SKM-1 treated with dmso at 0.1 percent for 144 hours (cell line): ENCODE measurements around the gene H1-8.

Experiments
- DNase-seq: peaks from one replicate; lab custom pipeline; 2025; ENCODE audit not compliant: unreplicated experiment; lab: John Stamatoyannopoulos, UW

Gene H1-8

DNA sequence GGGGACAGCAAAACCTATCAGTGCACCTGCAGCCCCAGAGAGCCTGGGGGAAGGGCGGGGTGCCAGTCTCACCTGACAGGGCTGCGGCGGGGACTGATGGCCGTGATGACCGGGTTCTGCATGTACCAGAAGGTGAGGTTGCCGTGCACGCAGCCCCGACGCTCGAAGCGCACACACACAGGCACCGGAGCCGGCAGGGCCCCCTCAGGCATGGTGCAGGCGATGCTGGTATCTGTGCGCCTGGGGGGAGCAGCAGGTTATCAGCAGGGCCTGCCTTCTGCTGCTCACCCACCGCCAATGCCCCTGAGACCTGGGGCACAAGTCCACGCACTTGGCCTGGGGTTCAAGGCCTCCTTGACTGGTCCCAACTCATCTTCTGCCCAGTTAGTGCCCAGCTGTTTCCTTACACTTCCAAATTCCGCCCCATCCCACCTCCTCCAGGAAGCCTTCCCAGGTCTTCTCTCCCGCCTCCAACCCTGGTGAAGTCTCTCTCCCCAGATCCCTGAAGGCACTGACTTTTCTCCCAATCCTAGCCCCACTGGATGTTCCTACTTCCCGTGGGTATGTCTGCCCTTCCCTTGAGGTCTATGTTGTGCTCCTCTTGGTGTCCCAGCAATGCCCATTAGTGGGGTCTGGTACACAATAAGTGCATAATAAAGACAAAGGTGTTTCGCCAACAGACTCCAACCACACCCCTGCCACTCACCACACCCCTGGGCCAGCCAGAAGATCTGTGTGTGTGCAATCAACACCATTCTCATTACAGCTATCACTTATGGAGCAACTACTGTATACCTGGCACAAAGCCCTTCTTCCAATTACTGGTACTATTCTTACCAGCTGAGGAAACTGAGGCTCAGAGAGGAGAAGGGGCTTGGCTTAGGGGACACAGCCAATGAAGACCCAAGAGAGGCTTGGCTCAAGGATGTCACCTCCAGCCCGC, 28.9 kb downstream of the H1-8 start:
- no peak for DNase-seq

DNA sequence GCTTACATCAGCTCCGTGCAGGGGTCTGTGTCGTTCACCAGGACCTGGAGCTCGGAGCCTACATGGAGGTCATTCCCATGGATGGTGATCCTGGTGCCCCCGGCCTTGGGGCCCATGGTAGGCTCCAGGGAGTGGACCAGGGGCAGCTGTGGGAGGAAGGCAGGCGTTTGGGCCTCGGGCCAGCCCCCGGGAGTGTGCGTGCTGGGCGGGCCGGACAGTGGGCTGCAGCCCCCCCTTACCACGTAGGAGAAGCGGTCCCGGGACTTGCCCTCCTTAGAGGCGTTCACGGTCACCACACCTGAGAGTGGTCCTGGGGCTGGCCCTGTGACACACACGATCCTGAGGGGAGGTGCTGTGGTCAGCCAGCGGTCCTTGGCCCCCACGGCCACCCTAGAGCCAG, 29.6 kb downstream of the H1-8 start:
- no peak for DNase-seq

DNA sequence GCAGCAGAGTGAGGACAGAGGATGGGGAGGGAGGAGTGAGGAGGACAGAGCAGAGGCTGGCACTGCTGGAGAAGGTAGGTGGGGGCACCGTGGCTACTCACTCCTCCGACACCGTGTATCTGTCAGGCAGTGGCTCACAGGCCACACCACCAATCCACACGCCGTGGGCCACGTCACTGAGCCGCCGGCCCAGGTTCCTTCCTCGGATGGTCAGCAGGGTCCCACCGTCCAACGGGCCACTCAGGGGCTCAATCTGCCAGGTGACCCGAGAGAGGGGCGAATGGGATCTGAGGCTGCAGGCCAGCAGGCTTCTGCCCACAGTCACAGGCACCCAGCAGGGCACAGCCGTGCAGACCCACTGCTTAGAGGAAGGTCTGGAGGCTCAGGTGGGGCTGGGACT, 30.5 kb downstream of the H1-8 start:
- no peak for DNase-seq

DNA sequence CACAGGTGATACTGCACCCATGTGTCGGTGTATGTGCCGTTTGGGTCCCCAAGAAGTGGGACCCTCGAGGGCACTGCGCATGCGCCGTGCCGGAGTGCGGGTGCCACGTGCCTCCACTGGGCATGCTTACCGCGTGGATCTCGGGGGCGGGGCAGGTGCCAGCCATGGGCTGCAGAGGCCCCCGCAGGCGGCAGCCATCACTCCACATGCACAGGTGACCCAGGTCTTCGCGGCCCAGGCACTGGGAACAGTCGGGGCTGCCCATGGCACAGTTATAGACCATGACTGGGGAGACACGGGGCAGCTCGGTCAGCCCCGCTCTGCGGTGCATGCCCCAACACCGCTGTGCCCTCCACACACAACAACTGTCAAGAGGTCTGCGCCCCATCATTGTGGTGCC, 31.2 kb downstream of the H1-8 start:
- no peak for DNase-seq

DNA sequence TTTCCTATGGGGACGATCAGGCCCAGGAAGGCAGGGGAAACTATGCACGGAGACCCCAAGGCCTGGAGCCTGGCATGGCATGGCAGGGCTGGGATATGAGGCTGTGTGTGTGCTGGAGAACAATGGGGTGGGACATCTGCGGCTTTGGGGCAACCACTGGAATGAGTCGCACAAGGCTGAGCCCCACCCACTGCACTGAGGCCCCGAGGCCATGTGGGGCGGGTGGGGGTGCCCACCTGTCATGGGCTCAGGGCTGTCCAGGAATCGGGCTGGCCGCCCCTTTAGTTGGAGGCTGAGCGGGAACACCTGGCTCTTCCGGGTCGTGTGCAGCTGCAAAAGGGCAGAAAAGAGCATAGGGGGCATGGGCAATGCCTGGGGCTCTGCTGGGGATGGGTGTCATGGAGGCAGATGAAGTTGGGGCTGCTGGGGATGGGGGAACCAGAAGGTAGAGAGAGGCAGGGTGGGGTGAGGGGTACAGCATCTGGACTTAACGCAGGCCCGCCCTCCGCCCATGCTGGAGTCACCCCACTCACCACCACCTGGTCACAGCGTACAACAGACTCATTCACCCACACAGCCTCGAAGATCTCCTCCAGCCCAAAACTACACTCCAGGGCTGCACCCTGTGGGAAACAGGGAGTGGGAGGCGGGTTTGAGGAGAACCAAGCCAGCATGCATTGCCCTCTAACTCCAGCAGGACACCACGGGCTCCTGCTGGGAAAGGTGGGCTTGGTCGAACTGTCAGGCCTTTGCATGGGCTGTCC, 32.4 kb downstream of the H1-8 start:
- no peak for DNase-seq

DNA sequence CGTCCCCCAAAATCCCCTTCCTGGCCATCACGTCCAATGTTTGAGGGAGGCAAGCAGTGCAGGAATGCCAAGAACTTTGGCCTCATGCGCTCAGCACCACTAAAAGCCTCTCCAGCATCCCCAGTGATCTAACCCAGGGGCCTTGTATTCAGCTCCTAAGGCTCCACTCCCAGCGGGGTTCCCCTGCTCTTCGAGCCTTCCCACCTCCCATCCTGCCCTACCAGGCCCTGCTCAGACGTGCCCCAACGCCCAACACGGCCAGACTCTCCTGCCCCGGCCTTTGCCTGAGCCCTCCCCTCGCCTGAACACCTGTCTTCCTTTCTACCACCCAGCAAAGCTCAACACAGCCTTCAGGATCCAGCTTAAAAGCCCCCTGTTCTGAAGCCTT, 33.0 kb downstream of the H1-8 start:
- DNase-seq: no peak

DNA sequence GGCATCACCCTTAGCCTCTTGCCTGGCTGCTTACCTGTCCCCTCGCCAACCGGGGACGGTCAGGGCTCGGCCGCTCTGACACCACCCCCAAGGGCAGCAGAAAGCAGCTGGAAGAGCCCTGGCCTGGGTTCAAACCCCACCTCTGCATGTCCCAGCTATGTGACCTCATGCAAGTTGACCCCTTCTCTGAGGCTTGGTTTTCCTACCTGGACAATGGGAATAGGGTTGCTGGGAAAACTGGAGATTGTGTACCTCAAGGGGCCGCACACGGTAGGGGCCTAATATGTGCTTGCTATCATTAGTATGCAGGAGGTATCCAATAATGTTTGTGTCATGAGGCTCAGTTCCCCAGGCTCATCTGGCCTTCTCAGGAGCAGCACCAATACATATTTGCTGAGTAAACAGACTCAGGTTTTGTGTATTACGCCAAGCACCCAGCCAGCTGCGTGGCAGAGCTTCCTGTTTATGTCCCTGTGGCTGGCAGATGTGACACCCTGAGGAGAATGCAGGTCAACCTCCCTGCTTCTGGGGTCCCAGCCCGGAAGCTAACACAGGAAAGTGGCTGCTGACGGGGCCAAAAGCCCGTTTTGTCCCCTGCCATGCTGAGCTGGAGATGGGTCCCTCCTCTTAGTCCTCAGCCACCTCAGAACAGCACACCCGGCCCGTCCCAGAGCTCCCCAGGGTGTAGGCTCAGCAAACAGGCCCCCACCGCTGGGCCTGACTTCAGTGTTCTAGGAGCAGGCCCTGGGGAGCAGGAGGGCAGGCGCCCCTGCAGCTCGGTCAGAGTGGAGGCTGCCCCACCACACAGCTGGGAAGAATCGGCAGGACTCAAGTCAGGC, 33.8 kb downstream of the H1-8 start:
- no peak for DNase-seq

DNA sequence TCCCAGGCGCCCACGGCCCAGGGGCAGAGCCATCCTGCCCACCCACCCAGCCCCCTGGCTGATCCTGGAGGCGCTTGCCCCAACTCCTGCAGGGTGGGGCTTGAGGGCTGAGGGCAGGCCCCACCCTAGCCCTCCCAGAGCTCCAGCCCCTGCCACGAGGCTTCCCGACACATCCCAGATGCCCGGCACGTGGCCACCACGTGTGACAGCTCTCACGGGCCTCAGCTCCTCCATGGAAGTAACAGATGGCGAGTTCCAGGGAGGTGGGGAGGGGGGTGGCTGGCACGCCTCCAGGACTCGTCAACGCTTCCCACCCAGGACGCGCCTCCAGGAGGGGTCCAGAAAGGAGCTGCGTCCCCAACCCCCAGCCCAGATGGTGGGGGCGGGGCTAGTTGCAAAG, 34.4 kb downstream of the H1-8 start:
- DNase-seq: no peak

DNA sequence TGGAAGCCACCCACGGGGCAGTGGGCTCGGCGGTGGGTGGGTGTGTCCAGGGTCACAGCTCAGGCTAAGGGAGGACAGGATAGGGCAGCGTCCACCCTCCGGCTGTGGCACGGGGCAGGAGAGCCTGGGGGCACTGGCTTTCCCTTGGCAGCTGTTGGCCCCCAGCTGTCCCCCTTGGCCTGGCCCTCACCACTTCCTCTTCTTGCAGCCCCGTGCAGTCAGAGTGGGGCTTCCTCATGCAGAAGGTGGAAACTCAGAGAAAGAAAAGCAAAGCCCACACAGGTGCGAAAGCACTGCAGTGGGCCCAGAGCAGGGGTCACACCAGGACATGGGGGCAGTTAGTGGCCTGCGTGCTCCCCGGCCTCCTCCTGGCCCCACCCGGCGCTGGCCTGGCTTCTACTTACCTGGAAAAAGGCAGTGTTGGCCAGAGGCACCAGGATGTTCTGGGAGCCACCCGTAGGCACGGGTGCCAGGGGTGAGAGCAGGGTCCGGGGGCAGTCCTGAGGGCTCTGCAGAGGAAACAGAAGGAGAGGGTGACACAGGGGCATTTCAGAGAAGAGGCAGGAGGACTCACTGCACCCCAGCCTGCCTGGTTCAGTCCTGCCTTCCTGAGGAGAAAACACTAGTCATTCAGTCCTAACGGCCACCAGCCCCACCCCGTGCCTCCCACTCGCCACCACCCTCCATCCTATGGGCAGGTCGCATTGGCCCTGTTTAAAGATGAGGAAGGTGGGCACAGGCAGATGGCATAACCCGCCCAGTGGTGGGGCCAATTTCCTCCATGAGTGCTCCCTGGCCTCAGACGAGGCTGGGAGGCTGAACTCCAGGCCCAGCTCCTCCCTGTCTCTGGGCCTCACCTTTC, 35.2 kb downstream of the H1-8 start:
- DNase-seq: peak; percentile 59

DNA sequence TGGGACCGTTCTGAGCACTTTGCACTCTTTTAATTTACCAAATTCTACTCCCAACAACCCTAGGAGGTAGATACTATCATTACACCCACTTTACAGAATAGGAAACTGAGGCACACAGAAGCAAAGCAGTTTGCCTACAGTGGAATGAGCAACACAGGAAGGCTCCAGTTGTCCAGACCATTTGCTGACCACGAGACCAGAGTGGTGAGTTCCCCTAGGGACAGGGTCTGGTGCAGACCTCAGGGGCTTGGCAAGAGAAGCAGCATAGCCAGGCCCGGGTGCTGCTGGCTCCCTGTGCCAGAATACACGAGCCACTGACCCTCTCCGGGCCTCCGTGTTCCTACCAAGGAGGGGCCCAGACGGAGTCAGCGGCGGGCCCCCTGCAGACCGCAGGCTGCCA, 37.0 kb downstream of the H1-8 start:
- no peak for DNase-seq

DNA sequence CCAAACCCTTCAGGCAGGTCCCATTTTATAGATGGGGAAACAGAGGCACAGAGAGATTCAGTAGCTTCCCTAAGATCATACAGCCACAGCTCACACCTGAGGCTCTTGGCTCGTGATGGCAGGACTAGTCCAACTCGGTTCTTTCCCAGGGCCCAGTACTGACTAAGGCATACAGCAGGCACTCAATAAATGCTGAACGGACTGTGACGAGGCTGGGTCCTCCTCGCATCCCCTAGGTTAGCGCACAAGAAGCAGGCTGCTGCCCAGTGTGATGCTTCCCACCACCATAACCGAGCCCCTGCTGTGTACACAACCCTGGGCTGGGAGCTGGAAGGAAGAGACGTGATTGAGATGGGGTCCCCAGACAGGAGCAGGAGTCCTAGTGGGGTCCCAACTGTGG, 38.6 kb downstream of the H1-8 start:
- DNase-seq: no peak

DNA sequence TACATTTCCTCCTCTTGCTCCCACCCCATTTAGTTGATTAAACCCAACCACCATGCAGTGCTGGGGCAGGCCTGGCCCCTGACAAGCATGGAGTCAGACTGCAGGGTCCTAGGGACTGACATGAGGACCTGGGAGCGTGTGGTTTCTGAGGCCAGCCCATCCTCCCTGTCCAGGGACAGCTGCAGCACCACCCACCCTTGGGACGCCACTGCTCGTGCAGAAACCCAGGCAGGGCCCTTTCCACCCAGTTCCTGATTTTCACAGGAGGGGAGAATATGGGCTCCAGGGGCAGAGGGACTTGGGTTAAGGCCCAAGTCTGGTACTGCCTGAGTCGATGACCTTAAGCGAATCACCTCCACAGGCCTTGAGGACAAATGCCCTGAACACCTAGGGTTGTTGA, 39.8 kb downstream of the H1-8 start:
- DNase-seq: no peak

DNA sequence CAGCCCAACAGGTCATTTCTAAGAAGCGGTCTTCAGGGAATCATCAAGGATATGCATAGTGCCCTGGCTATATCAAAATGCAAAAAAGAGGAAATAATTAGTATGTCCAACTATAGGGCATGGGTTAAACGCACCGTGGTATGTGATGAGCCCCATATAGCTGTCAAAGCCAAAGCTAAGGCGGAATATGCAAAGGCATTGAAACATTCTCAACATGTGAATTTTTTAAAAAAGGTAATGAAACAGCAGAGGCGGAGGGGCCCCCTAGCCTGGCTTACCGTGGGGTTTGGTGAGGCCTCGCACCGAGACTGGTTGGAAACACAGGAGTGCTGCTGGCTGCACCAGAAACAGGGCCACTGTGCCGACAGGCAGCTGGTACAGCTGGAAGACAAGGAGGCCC, 40.3 kb downstream of the H1-8 start:
- no peak for DNase-seq

DNA sequence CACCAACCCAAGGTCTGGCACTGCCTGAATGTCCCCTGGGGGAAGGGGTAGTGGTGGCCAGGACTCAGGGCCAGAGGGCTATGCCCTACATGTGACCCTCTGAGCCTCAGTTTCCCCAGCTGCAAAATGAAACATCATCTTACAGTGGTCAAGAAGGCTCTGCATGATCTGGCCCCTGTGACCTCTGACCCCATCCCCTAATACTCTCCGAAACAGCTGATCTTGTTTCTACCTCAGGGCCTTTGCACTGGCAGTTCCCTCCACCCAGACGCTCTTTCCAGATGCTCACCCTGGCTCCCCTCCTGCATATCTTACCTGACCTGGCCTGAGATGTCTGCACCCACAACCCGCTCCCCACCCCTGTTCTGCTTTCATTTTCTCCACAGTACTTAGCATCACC, 41.7 kb downstream of the H1-8 start:
- DNase-seq: no peak

DNA sequence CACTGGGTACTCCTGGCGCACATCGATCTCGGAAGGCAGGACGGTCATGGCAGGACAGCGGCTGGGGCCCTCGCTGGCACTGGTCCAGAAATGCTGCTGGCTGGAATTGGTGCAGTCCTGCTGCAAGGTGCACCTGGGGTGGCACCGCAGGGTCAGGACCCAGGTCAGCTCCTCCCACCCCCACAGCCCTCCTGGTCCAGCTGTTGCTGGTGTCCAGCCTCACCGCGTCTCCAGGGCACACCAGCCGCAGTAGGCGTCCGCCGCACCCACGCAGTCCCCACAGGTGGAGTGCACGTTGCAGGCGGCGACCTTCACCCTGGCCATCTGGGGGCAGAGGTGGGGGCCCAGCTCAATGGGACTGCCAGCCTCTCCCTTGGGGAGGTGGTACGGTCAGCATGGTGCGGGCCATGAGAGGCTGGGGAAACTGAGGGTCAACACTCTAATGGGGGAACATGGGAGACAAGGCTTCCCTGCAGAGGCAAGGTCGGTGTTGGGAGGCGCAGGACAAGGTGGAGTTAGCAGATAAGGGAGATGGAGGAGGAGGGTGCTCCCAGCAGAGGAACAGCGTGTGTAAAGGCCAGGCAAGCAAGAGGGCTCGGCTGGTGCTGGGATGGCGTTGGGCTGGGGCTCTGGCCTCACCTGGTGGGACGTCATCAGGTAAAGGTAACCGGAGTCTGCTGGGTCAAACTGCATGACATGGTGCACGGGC, 43.1 kb downstream of the H1-8 start:
- DNase-seq: no peak

DNA sequence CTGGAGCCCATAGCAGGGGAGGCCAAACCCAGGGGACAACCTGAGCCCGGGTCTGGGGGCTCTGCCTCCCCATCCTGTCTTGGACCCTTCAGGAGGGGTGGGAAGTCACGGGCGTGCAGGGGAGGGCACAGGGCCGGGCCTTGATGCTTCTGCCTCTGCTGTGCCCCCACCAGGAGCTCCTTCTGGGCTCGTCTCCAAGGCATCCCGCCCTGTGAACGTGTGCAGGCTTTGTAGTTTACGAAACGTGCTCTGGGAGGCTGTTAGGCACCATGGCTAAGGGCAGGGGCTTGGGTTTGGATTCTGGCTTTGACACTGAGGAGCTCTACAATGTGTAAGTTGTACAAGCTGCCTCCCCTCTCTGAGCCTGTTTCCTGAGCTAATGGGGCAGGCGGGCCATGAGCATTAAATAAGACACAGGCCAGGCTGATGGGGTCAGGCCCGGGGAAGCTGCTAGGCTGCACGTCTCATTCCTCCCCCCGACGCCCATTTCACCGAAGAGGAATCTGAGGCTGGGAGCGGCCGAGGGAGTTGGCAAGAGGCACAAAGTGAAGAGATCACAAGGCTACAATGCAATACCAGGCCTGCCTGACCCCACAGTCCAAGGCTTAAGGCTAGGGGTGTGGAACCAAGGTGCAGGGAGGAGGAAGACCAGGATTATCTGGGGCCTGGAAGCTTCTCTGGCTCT, 43.9 kb downstream of the H1-8 start:
- no peak for DNase-seq

DNA sequence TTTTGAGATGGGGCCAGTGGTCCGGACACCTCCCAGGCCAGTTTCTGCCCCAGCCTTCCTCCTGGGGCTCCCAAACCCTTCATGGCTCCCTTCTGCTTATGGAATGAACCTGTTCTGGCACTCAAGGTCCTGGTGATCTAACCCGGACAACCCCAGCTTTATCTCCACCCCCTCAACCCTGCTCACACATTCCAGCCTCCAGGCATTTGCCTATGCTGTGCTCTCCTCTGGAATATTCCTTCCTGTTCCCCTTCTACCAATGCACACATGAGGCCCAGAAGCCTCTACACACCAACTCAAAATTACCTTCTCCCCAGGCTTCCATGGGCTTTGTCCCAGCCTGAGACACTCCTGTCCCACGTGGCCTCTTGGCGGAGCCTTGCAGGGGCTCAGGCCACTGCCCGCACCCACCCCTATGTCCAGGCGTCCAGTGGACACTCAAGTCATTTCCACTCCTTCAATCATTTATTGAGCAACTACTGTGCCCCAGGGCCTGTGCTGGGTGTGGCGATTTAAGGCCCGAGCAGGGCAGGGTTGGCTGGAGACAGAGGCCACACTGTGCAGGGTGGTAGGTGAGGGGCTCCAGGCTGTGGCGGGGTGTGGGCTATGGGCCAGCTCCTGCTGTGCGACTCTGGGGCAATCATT, 44.7 kb downstream of the H1-8 start:
- no peak for DNase-seq

DNA sequence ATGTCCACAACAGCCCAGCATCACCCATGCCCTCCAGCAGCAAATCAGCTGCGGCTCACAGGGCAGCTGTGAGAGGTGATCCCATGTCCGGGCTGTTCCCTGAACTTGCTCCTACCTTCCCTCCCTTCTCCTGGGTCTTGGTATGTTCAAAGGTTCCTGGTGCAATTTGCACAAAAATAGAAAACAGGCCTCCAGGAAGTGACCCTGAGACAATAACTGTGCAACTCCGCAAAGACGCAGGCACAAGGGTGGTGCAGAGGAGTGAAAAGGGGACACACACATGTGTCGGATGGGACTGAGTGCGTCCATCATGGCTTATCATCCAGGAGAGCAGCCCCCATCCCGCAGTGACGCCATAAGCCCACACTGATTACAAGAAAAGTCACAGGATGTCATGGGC, 47.2 kb downstream of the H1-8 start:
- no peak for DNase-seq

DNA sequence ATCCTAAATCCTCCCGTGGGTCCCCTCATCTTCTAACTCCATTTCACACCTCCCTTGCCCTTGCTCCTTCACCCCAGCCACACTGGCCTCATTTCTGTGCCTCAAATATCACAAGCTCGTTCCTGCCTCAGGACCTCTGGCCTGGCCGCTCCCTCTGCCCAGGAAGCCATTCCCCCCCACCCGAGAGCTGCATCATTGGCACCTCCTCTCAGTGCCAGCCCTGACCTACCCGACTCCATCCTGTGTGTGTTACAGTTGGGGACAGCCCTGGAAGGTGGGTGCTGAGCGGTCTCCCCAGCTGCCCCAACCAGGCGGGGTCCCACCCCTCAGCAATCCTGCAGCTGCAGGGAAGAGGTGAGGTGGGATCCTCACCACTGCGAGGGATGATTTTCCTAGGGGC, 49.0 kb downstream of the H1-8 start:
- DNase-seq: no peak
